SK-N-MC (cell line): Measurements from ENCODE around the gene SPOCD1.

Source experiments
- EZH2 ChIP-seq: fragments of 200-600 bp; sonication (generic); IDR thresholded peaks from one replicate; pipeline ENCODE4 v1.6.1; 2017; ENCODE audit warnings: antibody characterized with exemption
- FOXP2 ChIP-seq: optimal IDR thresholded peaks from 2 replicates; pipeline ENCODE3; 2011; ENCODE audit warnings: mild to moderate bottlenecking, moderate library complexity; ENCODE audit not compliant: insufficient read depth; ENCODE audit errors: extremely low read length, control extremely low read depth
- POLR2AphosphoS5 ChIP-seq: IDR thresholded peaks from 2 replicates; pipeline ENCODE4 v1.6.1; 2012; ENCODE audit warnings: mild to moderate bottlenecking, low read depth, low read length, borderline replicate concordance

GRCh38 chr1:31789259-31790065, 26.4 kb downstream of the SPOCD1 start:
- TF ChIP-seq POLR2AphosphoS5, result no peak
- TF ChIP-seq EZH2, result no peak
- TF ChIP-seq FOXP2, result no peak
